Smooth muscle cell (in vitro differentiated cells): Measurements from ENCODE around the gene GCFC2. TPM values are rescaled to one million over a fixed set of nuclear protein-coding genes. Genes with fewer than 3 reads are reported as not detected.

Experiments
- DNase-seq: peaks from one replicate; lab custom pipeline; 2025; ENCODE audit not compliant: unreplicated experiment; lab: John Stamatoyannopoulos, UW
- H2AFZ ChIP-seq: fragments of 200-600 bp; sonication (generic); 2 replicates; pipeline ENCODE4 v1.6.0; 2016; ENCODE audit warnings: antibody characterized with exemption, low read depth, mild to moderate bottlenecking
- H3F3A ChIP-seq: fragments of 200-600 bp; sonication (generic); 2 replicates; pipeline ENCODE4 v1.6.0; 2017; ENCODE audit warnings: antibody characterized with exemption, low read depth
- H3K27ac ChIP-seq: fragments of 200-600 bp; sonication (generic); 2 replicates; pipeline ENCODE4 v1.5.1; 2016; ENCODE audit warnings: low read depth, mild to moderate bottlenecking
- H3K27me3 ChIP-seq: fragments of 200-600 bp; sonication (generic); 2 replicates; pipeline ENCODE4 v1.6.1; 2016; ENCODE audit warnings: low read depth, mild to moderate bottlenecking
- H3K36me3 ChIP-seq: fragments of 200-600 bp; sonication (generic); 2 replicates; pipeline ENCODE4 v1.5.1; 2016; ENCODE audit warnings: low read depth
- H3K4me1 ChIP-seq: fragments of 200-600 bp; sonication (generic); 2 replicates; pipeline ENCODE4 v1.5.1; 2016; ENCODE audit warnings: low read depth
- H3K4me2 ChIP-seq: fragments of 200-600 bp; sonication (generic); 2 replicates; pipeline ENCODE4 v1.6.0; 2016; ENCODE audit warnings: mild to moderate bottlenecking
- H3K4me3 ChIP-seq: fragments of 200-600 bp; sonication (generic); 2 replicates; pipeline ENCODE4 v1.5.1; 2016; ENCODE audit warnings: mild to moderate bottlenecking
- H3K79me2 ChIP-seq: fragments of 200-600 bp; sonication (generic); 2 replicates; pipeline ENCODE4 v1.6.0; 2016; ENCODE audit warnings: low read depth, mild to moderate bottlenecking
- H3K9ac ChIP-seq: fragments of 200-600 bp; sonication (generic); 2 replicates; pipeline ENCODE4 v1.6.0; 2016; ENCODE audit warnings: low read depth
- H3K9me3 ChIP-seq: fragments of 200-600 bp; sonication (generic); replicated peaks from 2 replicates; pipeline ENCODE4 v1.5.1; 2016; ENCODE audit warnings: low read depth
- H4K20me1 ChIP-seq: fragments of 200-600 bp; sonication (generic); 2 replicates; pipeline ENCODE4 v1.6.0; 2016; ENCODE audit warnings: low read depth
- WGBS: methylation state at CpG from one replicate; pipeline ENCODE4 v1.1.7; 2016; ENCODE audit warnings: low lambda C conversion rate; 5-methylcytosine and 5-hydroxymethylcytosine counted together
- polyA plus RNA-seq: library from polyadenylated mRNA; unstranded; fragments of >200 nt; fragmentation: Nextera tagmentation; extraction: Ambion mirVana; gene quantifications from 2 replicates; pipeline ENCODE4 v1.2.1, GENCODE V29; 2016
- total RNA-seq: library from RNA; depleted of rRNA; stranded (reverse); fragments of >200 nt; gene quantifications from 2 replicates; pipeline ENCODE4 v1.2.3, GENCODE V29; 2014
- TF ChIP-seq, protein P1 (sequence below): fragments of 200-600 bp; sonication (generic); IDR thresholded peaks from 2 replicates; pipeline ENCODE4 v1.5.1; 2017; ENCODE audit warnings: borderline replicate concordance, mild to moderate bottlenecking, antibody characterized with exemption; ENCODE audit not compliant: insufficient read depth, poor library complexity, severe bottlenecking

GCFC2 gene
- total and polyA plus RNA-seq, 2 experiments from 2014 or later: 5.7 to 11.5 TPM

DNA sequence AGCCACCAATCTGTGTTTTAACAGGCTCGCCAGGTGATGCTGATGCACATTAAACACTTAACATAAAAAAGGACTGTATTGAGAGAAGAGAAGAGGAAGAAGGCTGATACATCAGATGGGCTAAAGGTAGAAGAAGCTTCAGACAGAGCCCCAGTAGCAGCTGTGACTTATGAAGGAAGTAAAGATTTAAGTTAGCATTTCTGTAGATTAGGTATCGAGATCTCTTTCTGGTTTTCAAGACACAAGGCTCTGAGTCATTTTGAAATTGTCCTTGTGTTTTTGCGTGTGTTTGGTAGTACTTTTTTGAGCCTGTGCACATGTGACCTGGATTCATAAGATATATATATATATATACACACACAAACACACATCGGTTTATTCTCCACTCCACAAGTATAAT is 40.6 kb upstream of the GCFC2 start:
- Histone ChIP-seq H3K27me3 (no peaks in the 10 kb centered on the region), H3K4me1 (peaks cover 31% of the 10 kb centered on the region), H3K4me2 (no peak overlapping the region), H3K9me3 (no peaks in the 10 kb centered on the region), H3F3A (no peaks in the 10 kb centered on the region), H3K9ac (no peak overlapping the region), H2AFZ (no peak overlapping the region), H3K27ac (no peak overlapping the region), H3K4me3 (no peak overlapping the region), H4K20me1 (no peaks in the 10 kb centered on the region), H3K36me3 (no peaks in the 10 kb centered on the region), H3K79me2 (no peaks in the 10 kb centered on the region)
- 72% methylated on average over 4 of the region's 4 CpGs for WGBS
- no peak for DNase-seq
- TF ChIP-seq, protein P1, sequence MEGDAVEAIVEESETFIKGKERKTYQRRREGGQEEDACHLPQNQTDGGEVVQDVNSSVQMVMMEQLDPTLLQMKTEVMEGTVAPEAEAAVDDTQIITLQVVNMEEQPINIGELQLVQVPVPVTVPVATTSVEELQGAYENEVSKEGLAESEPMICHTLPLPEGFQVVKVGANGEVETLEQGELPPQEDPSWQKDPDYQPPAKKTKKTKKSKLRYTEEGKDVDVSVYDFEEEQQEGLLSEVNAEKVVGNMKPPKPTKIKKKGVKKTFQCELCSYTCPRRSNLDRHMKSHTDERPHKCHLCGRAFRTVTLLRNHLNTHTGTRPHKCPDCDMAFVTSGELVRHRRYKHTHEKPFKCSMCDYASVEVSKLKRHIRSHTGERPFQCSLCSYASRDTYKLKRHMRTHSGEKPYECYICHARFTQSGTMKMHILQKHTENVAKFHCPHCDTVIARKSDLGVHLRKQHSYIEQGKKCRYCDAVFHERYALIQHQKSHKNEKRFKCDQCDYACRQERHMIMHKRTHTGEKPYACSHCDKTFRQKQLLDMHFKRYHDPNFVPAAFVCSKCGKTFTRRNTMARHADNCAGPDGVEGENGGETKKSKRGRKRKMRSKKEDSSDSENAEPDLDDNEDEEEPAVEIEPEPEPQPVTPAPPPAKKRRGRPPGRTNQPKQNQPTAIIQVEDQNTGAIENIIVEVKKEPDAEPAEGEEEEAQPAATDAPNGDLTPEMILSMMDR: no peak

DNA sequence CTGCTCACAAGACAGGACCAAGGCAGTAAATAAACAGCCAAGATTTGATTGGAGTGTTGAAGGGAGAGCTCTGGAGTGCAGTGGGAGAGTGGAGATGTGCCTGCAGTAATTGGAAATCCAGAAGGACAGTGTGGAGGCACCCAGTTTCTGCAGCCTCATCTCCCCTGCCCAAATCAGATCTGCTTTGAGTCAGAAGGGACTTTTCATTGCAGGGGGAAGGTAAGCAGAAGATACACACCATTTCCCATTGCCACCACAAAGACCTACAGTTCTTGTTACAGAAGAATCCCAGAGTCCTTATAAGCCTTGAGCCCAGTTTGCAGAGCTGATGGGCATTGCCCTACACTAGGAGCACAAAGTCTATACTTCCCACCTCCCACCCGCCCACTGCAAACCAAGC is 27.2 kb upstream of the GCFC2 start:
- Histone ChIP-seq H4K20me1 (no peaks in the 10 kb centered on the region), H3K9me3 (no peaks in the 10 kb centered on the region), H3K36me3 (no peaks in the 10 kb centered on the region), H3K4me1 (no peaks in the 10 kb centered on the region), H3K9ac (no peak overlapping the region), H3K4me2 (no peak overlapping the region), H3K27me3 (no peaks in the 10 kb centered on the region), H2AFZ (no peak overlapping the region), H3K27ac (no peak overlapping the region), H3F3A (no peaks in the 10 kb centered on the region), H3K79me2 (no peaks in the 10 kb centered on the region), H3K4me3 (no peak overlapping the region)
- WGBS: 100% methylated on average over 1 of the region's 1 CpG
- DNase-seq: no peak
- TF ChIP-seq, protein P1: no peak

DNA sequence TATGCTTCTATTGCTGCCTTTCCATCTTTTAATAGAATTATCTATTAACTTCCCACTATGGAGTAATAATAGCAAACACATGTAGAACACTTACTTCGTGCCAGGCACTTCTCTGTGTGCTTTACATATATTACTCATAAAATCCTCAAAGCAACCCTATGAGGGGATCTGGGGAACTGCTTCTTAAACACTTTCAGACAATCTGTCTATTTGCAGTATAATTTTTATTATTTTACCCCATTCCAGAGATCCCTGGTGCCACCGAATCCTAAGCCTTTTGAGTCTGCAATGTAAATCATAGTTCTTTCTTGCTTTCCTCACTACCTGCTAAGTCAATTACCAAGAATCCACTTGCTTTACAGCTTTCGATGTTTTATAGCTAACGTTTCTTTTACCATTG is 25.6 kb upstream of the GCFC2 start:
- WGBS: 70% methylated on average over 4 of the region's 4 CpGs
- no peak for DNase-seq
- H3K27ac ChIP-seq: no peak overlapping the region

DNA sequence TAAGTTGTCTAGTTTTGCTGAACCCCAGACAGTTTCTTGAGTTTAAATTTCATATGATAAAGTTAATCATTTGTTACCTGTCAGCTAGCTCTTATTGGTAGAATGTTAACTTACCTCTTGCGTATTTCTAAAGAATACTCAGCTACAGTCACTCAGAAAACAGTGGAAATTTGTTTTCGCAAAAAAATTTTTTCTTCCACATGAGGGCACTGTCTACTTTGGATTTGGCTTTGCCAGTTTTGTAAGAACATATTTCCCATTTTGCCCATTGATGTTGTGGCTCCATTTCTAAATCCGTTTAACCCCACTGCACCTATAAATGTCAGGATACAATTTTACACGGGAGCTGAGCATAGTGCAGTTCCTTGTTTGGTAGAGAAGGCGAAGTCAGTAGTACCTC is 19.1 kb upstream of the GCFC2 start:
- TF ChIP-seq, protein P1: peak; percentile 44
- 68% methylated on average over 5 of the region's 5 CpGs for WGBS
- H3K27me3 ChIP-seq: no peaks in the 10 kb centered on the region
- no peak overlapping the region for H3K9ac ChIP-seq
- H3K79me2 ChIP-seq: no peaks in the 10 kb centered on the region
- no peaks in the 10 kb centered on the region for H3K4me1 ChIP-seq
- H3K4me2 ChIP-seq: no peak overlapping the region
- H3K36me3 ChIP-seq: no peaks in the 10 kb centered on the region
- no peaks in the 10 kb centered on the region for H3F3A ChIP-seq
- no peaks in the 10 kb centered on the region for H4K20me1 ChIP-seq
- no peak for DNase-seq
- H3K27ac ChIP-seq: no peak overlapping the region
- no peak overlapping the region for H3K4me3 ChIP-seq
- no peak overlapping the region for H2AFZ ChIP-seq
- no peaks in the 10 kb centered on the region for H3K9me3 ChIP-seq

More for the DNA sequence above, 25.6 kb upstream of the GCFC2 start:
- Histone ChIP-seq H3K4me1 (no peaks in the 10 kb centered on the region), H4K20me1 (no peaks in the 10 kb centered on the region), H3K9ac (no peak overlapping the region), H3K27me3 (no peaks in the 10 kb centered on the region), H3K36me3 (no peaks in the 10 kb centered on the region), H2AFZ (no peak overlapping the region), H3K4me3 (no peak overlapping the region), H3K4me2 (no peak overlapping the region), H3K9me3 (no peaks in the 10 kb centered on the region), H3F3A (no peaks in the 10 kb centered on the region), H3K79me2 (no peaks in the 10 kb centered on the region)
- TF ChIP-seq, protein P1: no peak
